ENCODE measurements around the gene SSH2. TPM values are rescaled to one million over a fixed set of nuclear protein-coding genes. Genes with fewer than 3 reads are reported as not detected.
"Not testable (repeated sequence)": the region's sequence is repeated elsewhere in the genome, so short reads cannot be mapped to it uniquely, and the experiment has no call there.

SSH2 gene
- 16.2 TPM for total RNA-seq

GRCh38 chr17:29929533-29930408 lies at the start of gene SSH2:
TSS of gene SSH2 (minus strand) at chr17:29930228. CDS start at chr17:29930000, 228 bp downstream.
- DNase-seq = peak; percentile 51

GRCh38 chr17:29977836-29978235 lies 47.8 kb upstream of the SSH2 start:
- no peak for DNase-seq

DNA sequence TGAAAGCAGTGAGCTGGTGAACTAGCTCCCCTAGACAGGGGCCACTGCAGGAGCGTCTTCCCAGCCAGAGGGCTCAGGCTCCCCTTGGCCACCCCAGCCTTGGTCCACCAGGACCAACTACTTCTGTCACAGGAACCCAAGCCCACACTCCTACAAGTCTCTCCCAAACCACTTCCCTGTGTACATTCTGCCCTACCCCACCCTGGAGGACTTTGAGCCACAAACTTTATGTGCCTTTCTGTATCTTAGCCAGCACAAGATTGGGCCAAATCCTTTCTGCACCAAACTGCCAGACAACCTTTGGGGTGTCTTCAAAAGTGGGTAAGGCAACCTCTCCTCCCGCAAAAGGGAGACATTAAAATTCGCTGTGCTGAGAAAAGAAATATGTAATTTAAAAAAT lies 43.0 kb upstream of the SSH2 start:
- no peak for DNase-seq

- DNase-seq = no peak
These were observed 42.2 kb upstream of the SSH2 start for GRCh38 chr17:29972277-29972676.

GRCh38 chr17:29968271-29968670 lies 38.2 kb upstream of the SSH2 start:
- no peak for DNase-seq

DNA sequence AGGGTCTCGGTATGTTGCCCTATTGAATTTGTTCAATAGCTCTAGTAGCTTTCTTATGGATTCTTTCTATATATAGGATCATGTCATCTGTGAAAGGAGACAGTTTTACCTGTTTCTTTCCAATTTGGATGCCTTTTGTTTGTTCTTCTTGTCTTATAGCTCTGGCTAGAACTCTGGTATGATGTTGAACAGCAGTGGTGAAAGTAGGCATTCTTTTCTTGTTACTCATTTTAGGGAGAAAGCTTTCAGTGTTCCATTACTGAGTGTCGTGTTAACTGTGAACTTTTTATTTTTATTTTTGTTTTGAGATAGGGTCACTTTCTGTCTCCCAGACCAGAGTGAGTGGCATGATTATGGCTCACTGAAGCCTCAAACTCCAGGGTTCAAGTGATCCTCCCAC lies 32.6 kb upstream of the SSH2 start:
- DNase-seq = no peak

DNA sequence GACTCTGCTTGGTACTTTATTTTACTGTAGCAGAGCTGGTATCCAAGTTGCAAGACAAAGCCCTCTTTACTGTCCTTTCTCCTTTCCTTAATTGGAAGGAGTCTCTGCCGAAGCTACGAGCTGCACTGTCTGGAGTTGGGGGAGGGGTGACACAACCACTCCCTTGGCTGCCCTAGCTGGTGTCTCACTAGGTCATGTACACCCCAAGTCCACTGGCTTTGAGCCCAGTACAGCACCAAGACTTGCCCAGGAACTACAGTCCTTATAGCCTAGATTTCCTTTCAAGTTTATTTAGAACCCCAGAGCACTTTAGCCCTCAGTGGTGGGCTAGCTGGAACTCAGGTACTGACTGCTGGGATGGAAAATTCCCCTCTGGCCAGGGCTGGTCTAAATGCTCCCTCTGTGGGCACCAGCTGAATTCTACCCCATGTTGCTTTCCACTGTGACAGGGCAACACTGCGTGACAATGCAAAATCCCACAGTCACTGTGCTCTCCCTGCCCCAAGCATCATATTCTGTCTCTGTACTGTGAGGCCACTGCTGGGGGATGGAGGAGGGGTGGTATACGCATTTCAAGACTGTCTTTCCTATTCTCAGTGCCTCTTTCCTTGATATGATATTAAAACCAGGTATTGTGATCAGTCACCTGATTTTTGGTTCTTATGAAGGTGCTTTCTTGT lies 29.8 kb upstream of the SSH2 start:
- DNase-seq = no peak

DNA sequence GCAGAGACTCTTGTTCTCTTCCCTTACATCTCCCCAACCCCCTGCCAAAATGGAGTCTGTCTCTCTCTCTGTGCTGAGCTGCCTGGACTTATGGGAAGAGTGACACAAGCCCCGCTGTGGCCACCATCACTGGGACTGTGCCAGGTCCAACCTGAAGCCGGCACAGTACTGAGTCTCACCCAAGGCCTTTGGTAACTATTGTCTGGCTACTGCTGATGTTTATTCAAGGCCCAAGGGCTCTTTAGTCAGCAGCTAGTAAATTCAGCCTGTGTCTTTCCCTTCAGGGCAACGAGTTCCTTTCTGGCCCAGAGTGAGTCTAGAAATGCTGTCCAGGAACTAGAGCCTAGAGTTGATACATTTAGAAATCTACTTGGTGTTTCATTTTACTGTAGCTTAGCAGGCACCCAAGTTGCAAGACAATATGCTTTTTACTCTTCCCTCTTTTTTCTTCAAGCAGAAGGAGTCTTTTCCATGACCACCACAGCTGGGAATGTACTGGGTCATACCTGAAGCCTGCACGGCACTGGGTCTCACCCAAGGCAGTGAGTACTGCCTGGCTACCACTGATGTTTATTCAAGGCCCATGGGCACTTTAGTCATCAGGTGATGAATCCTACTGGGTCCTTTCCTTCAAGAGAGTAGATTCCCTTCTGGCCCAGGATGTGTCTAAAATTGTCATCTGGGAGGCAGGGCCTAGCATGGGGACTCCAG lies 29.1 kb upstream of the SSH2 start:
- no peak for DNase-seq

GRCh38 chr17:29957488-29957887 lies 27.5 kb upstream of the SSH2 start:
- not testable (repeated sequence) for DNase-seq

GRCh38 chr17:29956225-29956624 lies 26.2 kb upstream of the SSH2 start:
- DNase-seq = no peak

- DNase-seq = no peak
These were observed 24.4 kb upstream of the SSH2 start for GRCh38 chr17:29954405-29954804.

GRCh38 chr17:29949696-29950095 lies 19.7 kb upstream of the SSH2 start:
- DNase-seq = no peak

GRCh38 chr17:29948448-29949215 lies 18.6 kb upstream of the SSH2 start:
- DNase-seq = no peak

GRCh38 chr17:29945281-29945680 lies 15.3 kb upstream of the SSH2 start:
- DNase-seq = no peak

- DNase-seq = no peak
These were observed 11.3 kb upstream of the SSH2 start, which contains the start of gene EFCAB5 for GRCh38 chr17:29941334-29941733. TSS of gene EFCAB5 (plus strand) at chr17:29941634. CDS start at chr17:29941797, 163 bp downstream.

- DNase-seq = no peak
These were observed 6.7 kb upstream of the SSH2 start for GRCh38 chr17:29936724-29937123.

- DNase-seq = not testable (repeated sequence)
These were observed 5.9 kb upstream of the SSH2 start for GRCh38 chr17:29935909-29936308.

GRCh38 chr17:29933379-29933778 lies 3.4 kb upstream of the SSH2 start:
- no peak for DNase-seq

- peak; percentile 93 for DNase-seq
These were observed 1.4 kb upstream of the SSH2 start for GRCh38 chr17:29931231-29931932.

DNA sequence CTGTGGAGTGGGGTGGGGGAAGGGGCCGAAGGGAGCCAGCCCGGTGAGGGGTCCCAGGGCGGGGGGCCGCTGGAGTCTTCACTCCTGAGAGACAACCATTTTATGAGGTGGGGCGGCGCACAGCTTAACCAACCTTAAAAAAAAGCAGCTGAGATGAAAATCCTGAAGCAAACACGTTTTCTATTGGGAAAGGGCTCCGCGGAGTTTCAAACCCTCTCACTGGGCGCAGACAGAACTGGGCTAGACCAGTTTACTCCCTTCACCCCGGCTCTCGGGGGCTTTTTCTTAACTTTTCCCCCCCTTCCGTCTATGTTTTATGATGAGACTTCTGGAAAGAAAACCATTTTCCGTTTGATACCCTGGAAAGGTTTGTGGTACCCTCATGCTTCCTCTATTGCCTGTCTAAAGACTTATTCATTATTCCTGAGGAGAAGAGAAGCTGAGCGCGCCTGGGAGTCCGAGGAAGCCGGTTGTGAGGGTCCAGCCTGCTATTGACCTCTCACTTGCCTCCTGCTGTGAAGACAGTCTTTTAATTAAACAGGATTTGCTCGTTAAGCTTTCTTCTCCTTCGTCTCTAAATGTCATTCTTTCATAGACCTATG lies 482 bp upstream of the SSH2 start:
- peak; percentile 51 for DNase-seq

GRCh38 chr17:29929006-29929532 lies 959 bp downstream of the SSH2 start:
- peak; percentile 15 for DNase-seq
